Lower leg skin (tissue), 4 donors: ENCODE results near the gene JPH4. TPM values are rescaled to one million over a fixed set of nuclear protein-coding genes. Genes with fewer than 3 reads are reported as not detected.

Experiments
- DNase-seq, 2 donors: peaks; one replicate each; pipeline ENCODE4 v3.0.0-alpha.2; 2019; ENCODE audit warnings: low spot score in 2 of 2
- H3K4me3 ChIP-seq: fragments of 200-600 bp; sonication (generic); 2 replicates; pipeline ENCODE4 v1.5.1; 2017; ENCODE audit warnings: mild to moderate bottlenecking, low read depth; ENCODE audit not compliant: poor library complexity, severe bottlenecking
- CTCF ChIP-seq, 3 donors: fragments of 450-650 bp; IDR thresholded peaks; one replicate each; pipeline ENCODE4 v1.5.1; 2016; ENCODE audit warnings: antibody characterized with exemption in 3 of 3, mild to moderate bottlenecking in 3 of 3, moderate library complexity in 2 of 3
- POLR2A ChIP-seq, 2 donors: fragments of 450-650 bp; IDR thresholded peaks; one replicate each; pipeline ENCODE4 v1.6.1; 2016 to 2017; ENCODE audit warnings: antibody characterized with exemption in 2 of 2, mild to moderate bottlenecking in 1 of 2, moderate library complexity in 1 of 2
- WGBS, 2 donors: methylation state at CpG; one replicate each; pipeline ENCODE4 v1.1.5; 2018; 5-methylcytosine and 5-hydroxymethylcytosine counted together
- intact Hi-C: fragments of 100-400 bp; cut with DNase I; formaldehyde crosslinking; loops from one replicate; pipeline ENCODE4 v1.15.0; 2023; ENCODE audit warnings: low total_unique reads
- total RNA-seq, 4 donors: library from RNA; depleted of rRNA; stranded (reverse); fragments of >200 nt; gene quantifications; one replicate each; pipeline ENCODE4 v1.1.0, GENCODE V29; 2016

JPH4 gene
- total RNA-seq, 4 donors from 2014 or later = 0.34 to 3.6 (median 1.4) TPM

GRCh38 chr14:23542261-23542660 lies 36.3 kb downstream of the JPH4 start:
- no peak for DNase-seq
- no peak overlapping the region for H3K4me3 ChIP-seq
- intact Hi-C loops = no loop called here
- 77 to 79% methylated on average over 5 of the region's 5 CpGs for WGBS, 2 donors
- no peak for TF ChIP-seq CTCF (IDR thresholded peaks at IDR 0.05)
- no peak for TF ChIP-seq POLR2A (IDR thresholded peaks at IDR 0.05)

- WGBS, 2 donors = 77 to 82% methylated on average over 4 of the region's 4 CpGs
- H3K4me3 ChIP-seq = no peak overlapping the region
- TF ChIP-seq POLR2A (IDR thresholded peaks at IDR 0.05) (no peak), CTCF (IDR thresholded peaks at IDR 0.05) (no peak)
- intact Hi-C loops = no loop called here
- DNase-seq = no peak
These were observed 38.5 kb downstream of the JPH4 start for GRCh38 chr14:23540141-23540469.

GRCh38 chr14:23539248-23540140 lies 39.1 kb downstream of the JPH4 start:
- no peak for DNase-seq
- 30 to 41% methylated on average over 10 of the region's 10 CpGs for WGBS, 2 donors
- H3K4me3 ChIP-seq = no peak overlapping the region
- TF ChIP-seq CTCF (IDR thresholded peaks at IDR 0.05) (no peak), POLR2A (IDR thresholded peaks at IDR 0.05) (no peak)
- intact Hi-C loops = no loop called here

GRCh38 chr14:23538785-23539184 lies 39.8 kb downstream of the JPH4 start:
- intact Hi-C loops = no loop called here
- 37 to 39% methylated on average over 7 of the region's 7 CpGs for WGBS, 2 donors
- H3K4me3 ChIP-seq = no peak overlapping the region
- DNase-seq = no peak
- TF ChIP-seq POLR2A (IDR thresholded peaks at IDR 0.05) (no peak), CTCF (IDR thresholded peaks at IDR 0.05) (no peak)

- no peak for DNase-seq
- intact Hi-C loops = no loop called here
- H3K4me3 ChIP-seq = no peak overlapping the region
- TF ChIP-seq POLR2A (IDR thresholded peaks at IDR 0.05) (no peak), CTCF (IDR thresholded peaks at IDR 0.05) (no peak)
- WGBS, 2 donors = 71% methylated on average over 10 of the region's 10 CpGs
These were observed 40.4 kb downstream of the JPH4 start for GRCh38 chr14:23538050-23538718.
